Endothelial cell of umbilical vein (primary cell): Measurements from ENCODE around the gene AP5S1. TPM values are rescaled to one million over a fixed set of nuclear protein-coding genes. Genes with fewer than 3 reads are reported as not detected.

Source experiments
- BruUV-seq: library from RNA; stranded (reverse); fragments of 400-500 nt; replicated peaks from 2 replicates; lab custom pipeline; 2021; lab: Mats Ljungman, UMichigan
- CTCF ChIA-PET: fragments of 300-600, 350-600 bp; sonication (Branson Sonifier 250); formaldehyde crosslinking; loops from one replicate; lab custom pipeline; 2021; ENCODE audit warnings: antibody characterized with exemption, inconsistent platforms; lab: Charles Lee
- POLR2A ChIA-PET: fragments of 300-600, 350-600 bp; sonication (Branson Sonifier 250); formaldehyde crosslinking; loops from one replicate; lab custom pipeline; 2021; ENCODE audit warnings: antibody characterized with exemption, inconsistent platforms; lab: Charles Lee
- DNase-seq: peaks from one replicate; pipeline ENCODE4 v3.0.0-alpha.2; 2011; ENCODE audit warnings: low read depth, low spot score
- FAIRE-seq: peaks from 2 replicates; lab custom pipeline; 2011; peaks lifted over from hg19 to GRCh38; lab: Jason Lieb, UNC
- H2AFZ ChIP-seq: 2 replicates; pipeline ENCODE4 v1.6.0; 2012; ENCODE audit warnings: low read depth, low read length, control low read depth, inconsistent platforms
- H3K27ac ChIP-seq: 2 replicates; pipeline ENCODE4 v1.5.1; 2011; ENCODE audit warnings: low read depth, mild to moderate bottlenecking, control low read depth, low read length, moderate library complexity; ENCODE audit not compliant: insufficient read depth
- H3K27me3 ChIP-seq, 2 experiments: 2 replicates each; pipeline versions ENCODE4 v1.6.0 to v1.6.1; 2011; ENCODE audit warnings: low read length in 2 of 2, mixed read lengths in 1 of 2; ENCODE audit not compliant: control insufficient read depth in 2 of 2, insufficient read depth in 2 of 2
- H3K36me3 ChIP-seq, 2 experiments: 2 replicates in 1 of 2; 3 replicates in 1 of 2; pipeline ENCODE4 v1.5.1; 2011; ENCODE audit warnings: low read length in 2 of 2, mild to moderate bottlenecking in 1 of 2, moderate library complexity in 1 of 2; ENCODE audit not compliant: control insufficient read depth in 2 of 2, insufficient read depth in 2 of 2; ENCODE audit errors: extremely low read depth in 1 of 2
- H3K4me1 ChIP-seq: 3 replicates; pipeline ENCODE4 v1.5.1; 2011; ENCODE audit warnings: mild to moderate bottlenecking, low read length; ENCODE audit not compliant: control insufficient read depth, insufficient read depth; ENCODE audit errors: extremely low read depth
- H3K4me2 ChIP-seq: 2 replicates; pipeline ENCODE4 v1.6.1; 2011; ENCODE audit warnings: low read length, control low read depth, mixed read lengths; ENCODE audit not compliant: insufficient read depth
- H3K4me3 ChIP-seq, 3 experiments: fragments of 200-600 bp in 1 of 3; sonication (generic), shearing (Covaris generic) in 1 of 3; replicated peaks in 1 of 3; 2 replicates each; pipeline ENCODE4 v1.5.1; 2011 to 2016; ENCODE audit warnings: control low read depth in 3 of 3, low read length in 3 of 3, mild to moderate bottlenecking in 2 of 3, inconsistent platforms in 1 of 3, low read depth in 1 of 3, moderate library complexity in 1 of 3; ENCODE audit not compliant: insufficient read depth in 1 of 3
- H3K79me2 ChIP-seq: 2 replicates; pipeline ENCODE4 v1.6.0; 2012; ENCODE audit warnings: low read length, inconsistent platforms; ENCODE audit not compliant: control insufficient read depth, insufficient read depth
- H3K9ac ChIP-seq: replicated peaks from 2 replicates; pipeline ENCODE3; 2011; ENCODE audit warnings: low read length, control low read depth; ENCODE audit not compliant: insufficient read depth; ENCODE audit errors: extremely low read depth
- H3K9me1 ChIP-seq: replicated peaks from 3 replicates; pipeline ENCODE4 v1.6.0; 2011; ENCODE audit warnings: mild to moderate bottlenecking, low read length; ENCODE audit not compliant: control insufficient read depth, insufficient read depth; ENCODE audit errors: extremely low read depth
- H3K9me3 ChIP-seq: replicated peaks from 2 replicates; pipeline ENCODE4 v1.5.1; 2012; ENCODE audit warnings: low read length, inconsistent platforms; ENCODE audit not compliant: control insufficient read depth, insufficient read depth
- H4K20me1 ChIP-seq: replicated peaks from 2 replicates; pipeline ENCODE3; 2011; ENCODE audit warnings: mild to moderate bottlenecking, low read length; ENCODE audit not compliant: control insufficient read depth, insufficient read depth; ENCODE audit errors: extremely low read depth
- CTCF ChIP-seq, 2 donors: IDR thresholded peaks; 1 replicate in 1 of 2; 2 replicates in 1 of 2; pipeline ENCODE4 v1.5.1; 2011; ENCODE audit warnings: low read length in 2 of 2, mild to moderate bottlenecking in 2 of 2, moderate library complexity in 2 of 2, control low read depth in 1 of 2, inconsistent platforms in 1 of 2, low read depth in 1 of 2; ENCODE audit not compliant: insufficient read depth in 1 of 2; ENCODE audit errors: extremely low read depth in 1 of 2
- EZH2 ChIP-seq: IDR thresholded peaks from 2 replicates; pipeline ENCODE4 v1.6.1; 2012; ENCODE audit warnings: borderline replicate concordance, low read depth, mild to moderate bottlenecking, moderate library complexity, low read length, inconsistent platforms; ENCODE audit not compliant: severe bottlenecking
- FOS ChIP-seq: IDR thresholded peaks from 2 replicates; pipeline ENCODE4 v1.6.1; 2011; ENCODE audit warnings: mild to moderate bottlenecking, low read length, moderate library complexity, borderline replicate concordance; ENCODE audit not compliant: insufficient read depth
- GATA2 ChIP-seq: IDR thresholded peaks from 2 replicates; pipeline ENCODE4 v1.7.0; 2011; ENCODE audit warnings: low read depth, mild to moderate bottlenecking, moderate library complexity, mixed read lengths, low read length; ENCODE audit not compliant: insufficient read length, insufficient read depth
- JUN ChIP-seq: IDR thresholded peaks from 2 replicates; pipeline ENCODE4 v1.6.1; 2011; ENCODE audit warnings: borderline replicate concordance, low read depth; ENCODE audit not compliant: insufficient read length, insufficient read depth
- MAX ChIP-seq: IDR thresholded peaks from 2 replicates; pipeline ENCODE4 v1.6.1; 2011; ENCODE audit not compliant: insufficient read depth, insufficient read length
- MYC ChIP-seq: IDR thresholded peaks from one replicate; pipeline ENCODE4 v1.6.1; 2011; ENCODE audit warnings: mild to moderate bottlenecking, low read depth, low read length
- POLR2A ChIP-seq: IDR thresholded peaks from 2 replicates; pipeline ENCODE4 v1.6.1; 2012; ENCODE audit warnings: low read depth, mild to moderate bottlenecking, control low read depth, low read length
- POLR2AphosphoS5 ChIP-seq: IDR thresholded peaks from 2 replicates; pipeline ENCODE4 v1.6.1; 2012; ENCODE audit warnings: low read depth, mild to moderate bottlenecking, control low read depth, low read length, moderate library complexity; ENCODE audit not compliant: insufficient read depth
- dilution Hi-C: fragments of 300-500 bp; cut with MboI; formaldehyde crosslinking; loops from one replicate; pipeline ENCODE4 v1.15.0; 2019; ENCODE audit warnings: low sequenced_read_pairs; ENCODE audit not compliant: extremely low pct_ligation_motif_present
- intact Hi-C: fragments of 100-400 bp; cut with micrococcal nuclease; formaldehyde crosslinking; loops from one replicate; pipeline ENCODE4 v1.10.0; 2022
- polyA plus RNA-seq, 4 experiments: library from polyadenylated mRNA; depleted of rRNA in 3 of 4; stranded (reverse) in 3 of 4; unstranded in 1 of 4; fragments of >200 nt; gene quantifications; 2 replicates each; pipeline versions ENCODE4 v1.2.1 to v1.2.3, GENCODE V29; 2011 to 2012; ENCODE audit warnings: missing spikeins in 1 of 4
- total RNA-seq: library from RNA; stranded (reverse); gene quantifications from 2 replicates; pipeline ENCODE4 v1.2.3, GENCODE V29; 2021

The AP5S1 gene
- total and polyA plus RNA-seq, 2 donors (not counting 3 experiments of a cell fraction or from before 2014, with no cell fraction given) = 15.7 to 22.0 TPM

- H3K27me3 ChIP-seq = no peaks in the 10 kb centered on the region
- no peaks in the 10 kb centered on the region for H3K9me1 ChIP-seq
- POLR2A ChIA-PET = no interaction called here
- H3K27ac ChIP-seq = no peak overlapping the region
- H3K4me2 ChIP-seq = no peak overlapping the region
- TF ChIP-seq POLR2AphosphoS5 (no peak), MAX (no peak), JUN (no peak), CTCF (IDR thresholded peaks at IDR 0.05; ENCODE audit: extremely low read depth in 1 of 2, insufficient read depth in 1 of 2, low read depth in 1 of 2, low read length in 2 of 2) (no peak), POLR2A (no peak), GATA2 (no peak), MYC (no peak), FOS (no peak), EZH2 (no peak)
- no peaks in the 10 kb centered on the region for H3K9me3 ChIP-seq
- DNase-seq (no peak), FAIRE-seq (no peak)
- intact Hi-C loops = no loop called here
- H2AFZ ChIP-seq = no peak overlapping the region
- H3K79me2 ChIP-seq = no peaks in the 10 kb centered on the region
- peaks cover 17% of the 10 kb centered on the region for H3K4me1 ChIP-seq
- no peak overlapping the region for H3K4me3 ChIP-seq
- dilution Hi-C loops = no loop called here
- H3K9ac ChIP-seq = no peak overlapping the region
- H4K20me1 ChIP-seq = no peaks in the 10 kb centered on the region
- BruUV-seq = no TSS peak
- CTCF ChIA-PET = interaction anchor here (1.2 to 1.6 kb wide), 2 partner anchors 16 to 29 kb away, joined by 3 to 6 read pairs; partner anchors contain the start of gene CENPB
- H3K36me3 ChIP-seq = no peaks in the 10 kb centered on the region
Measured at GRCh38 chr20:3815703-3816315, 4.5 kb upstream of the AP5S1 start.
